Spleen (tissue), 11 donors: ENCODE measurements around the gene GRIN2C. TPM values are rescaled to one million over a fixed set of nuclear protein-coding genes. Genes with fewer than 3 reads are reported as not detected.

Experiments
- DNase-seq: peaks from one replicate; pipeline ENCODE4 v3.0.0-alpha.2; 2020
- H3K27ac ChIP-seq, 8 donors: fragments of 200-600 bp; sonication (generic) in 7 of 8; 1 replicate in 4 of 8; 2 replicates in 4 of 8; pipeline versions ENCODE4 v1.5.0 to v1.8.0; 2016 to 2021; ENCODE audit warnings: inconsistent platforms in 4 of 8, mild to moderate bottlenecking in 4 of 8, moderate library complexity in 1 of 8
- H3K27me3 ChIP-seq, 7 donors: fragments of 200-600 bp; sonication (generic) in 6 of 7; replicated peaks in 1 of 7; 1 replicate in 4 of 7; 2 replicates in 3 of 7; pipeline versions ENCODE4 v1.5.0 to v1.8.0; 2016 to 2021; ENCODE audit warnings: inconsistent platforms in 3 of 7, mild to moderate bottlenecking in 1 of 7
- H3K36me3 ChIP-seq, 6 donors: fragments of 200-600 bp; sonication (generic) in 5 of 6; 1 replicate in 4 of 6; 2 replicates in 2 of 6; pipeline versions ENCODE4 v1.5.0 to v1.8.0; 2016 to 2021; ENCODE audit warnings: inconsistent platforms in 2 of 6
- H3K4me1 ChIP-seq, 6 donors: fragments of 200-600 bp; sonication (generic) in 5 of 6; 1 replicate in 3 of 6; 2 replicates in 3 of 6; pipeline versions ENCODE4 v1.5.0 to v1.8.0; 2016 to 2021; ENCODE audit warnings: inconsistent platforms in 3 of 6
- H3K4me3 ChIP-seq, 8 donors: fragments of 200-600 bp; sonication (generic) in 7 of 8; 1 replicate in 4 of 8; 2 replicates in 4 of 8; pipeline versions ENCODE4 v1.5.0 to v1.8.0; 2016 to 2021; ENCODE audit warnings: inconsistent platforms in 4 of 8, mild to moderate bottlenecking in 4 of 8, moderate library complexity in 2 of 8
- H3K9me3 ChIP-seq, 8 donors: fragments of 200-600 bp; sonication (generic) in 7 of 8; 1 replicate in 4 of 8; 2 replicates in 4 of 8; pipeline versions ENCODE4 v1.5.0 to v1.8.0; 2016 to 2021; ENCODE audit warnings: inconsistent platforms in 4 of 8
- POLR2A ChIP-seq, 3 donors: fragments of 450-650 bp; IDR thresholded peaks; one replicate each; pipeline ENCODE4 v1.5.1; 2017; ENCODE audit warnings: antibody characterized with exemption in 3 of 3, mild to moderate bottlenecking in 1 of 3
- POLR2AphosphoS5 ChIP-seq, 3 donors: sonication (generic); formaldehyde crosslinking; IDR thresholded peaks; one replicate each; pipeline ENCODE4 v1.5.1; 2017; ENCODE audit warnings: antibody characterized with exemption in 3 of 3
- WGBS, 5 donors: extraction: QIAGEN DNeasy Blood & Tissue Kit in 3 of 5; methylation state at CpG; one replicate each; pipeline versions ENCODE4 v1.1.5 to v1.1.7; 2013 to 2018; 5-methylcytosine and 5-hydroxymethylcytosine counted together
- intact Hi-C: fragments of 100-400 bp; cut with DNase I; formaldehyde crosslinking; loops from one replicate; pipeline ENCODE4 v1.15.0; 2023; ENCODE audit warnings: low total_unique reads
- polyA plus RNA-seq, 3 donors: library from polyadenylated mRNA; stranded (reverse); fragments of 200-250 nt; gene quantifications; one replicate each; pipeline ENCODE4 v1.2.1, GENCODE V29; 2013
- total RNA-seq, 7 donors: library from RNA; depleted of rRNA in 3 of 7; stranded (reverse); fragments of >200 nt in 3 of 7; fragmentation: NEBNext Ultra II Directional in 4 of 7; extraction: Animal tissue kit (Norgen Biotek cat#: 25700) in 4 of 7; gene quantifications; one replicate each; pipeline versions ENCODE4 v1.1.0 to v1.2.1, GENCODE V29; 2016 to 2021
- TF ChIP-seq, protein P1 (sequence below), 11 experiments: fragments of 200-600 bp in 7 of 11; fragments of 450-650 bp in 4 of 11; sonication (generic) in 4 of 11; IDR thresholded peaks in 8 of 11; conservative IDR thresholded peaks in 3 of 11; 1 replicate in 7 of 11; 2 replicates in 4 of 11; pipeline versions ENCODE4 v1.4.0 to v1.8.0; 2016 to 2021; ENCODE audit warnings: antibody characterized with exemption in 11 of 11, inconsistent platforms in 4 of 11, mild to moderate bottlenecking in 1 of 11
- donor health status: healthy with polysubstance abuse.
- donor health status: DM: no; HTN: no; CAD: no; lungs with moderate emphysema.
- donor health status: DM: no; HTN: no; CAD: no.
- donor health status: Bipolar disorder and iron deficiency.
- donor health status: healthy.
- donor health status: DM: no; HTN: no; CAD: no.
- donor health status: DM: yes; HTN: yes; CAD: no.

Gene GRIN2C
- total and polyA plus RNA-seq, 10 donors: 0.02 to 1.5 (median 0.20) TPM; not detected in 4

DNA sequence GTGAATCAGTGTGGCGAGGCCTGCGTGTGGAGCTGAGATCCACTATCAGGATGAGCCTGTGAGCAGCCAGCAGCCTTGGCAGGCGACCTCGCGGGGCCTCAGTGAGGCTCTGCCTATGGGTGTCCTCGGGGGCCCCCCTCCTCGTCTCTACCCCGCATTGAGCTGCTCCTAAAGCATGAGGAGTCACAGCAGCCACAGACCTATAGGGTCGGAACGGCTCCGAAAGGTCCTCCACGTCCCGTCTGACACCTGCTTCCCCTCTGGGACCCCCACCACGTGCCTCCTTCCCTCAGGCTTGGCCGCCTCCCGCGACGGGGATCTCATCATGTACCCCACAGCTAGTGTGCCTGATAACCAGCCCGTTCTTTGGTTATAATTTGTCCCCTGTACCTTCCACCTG is 28.8 kb downstream of the GRIN2C start:
- intact Hi-C loops: no loop called here
- Histone ChIP-seq H3K4me1 (peaks cover 0 to 47% (median 28%) of the 10 kb centered on the region in 6 donors), H3K36me3 (peaks cover 0 to 67% (median 8%) of the 10 kb centered on the region in 6 donors), H3K27ac (peak overlapping the region in 1 of 8 donors; percentile 37), H3K4me3 (no peak overlapping the region), H3K9me3 (no peaks in the 10 kb centered on the region), H3K27me3 (no peaks in the 10 kb centered on the region)
- no peak for TF ChIP-seq POLR2AphosphoS5 (IDR thresholded peaks at IDR 0.05)
- TF ChIP-seq, protein P1, sequence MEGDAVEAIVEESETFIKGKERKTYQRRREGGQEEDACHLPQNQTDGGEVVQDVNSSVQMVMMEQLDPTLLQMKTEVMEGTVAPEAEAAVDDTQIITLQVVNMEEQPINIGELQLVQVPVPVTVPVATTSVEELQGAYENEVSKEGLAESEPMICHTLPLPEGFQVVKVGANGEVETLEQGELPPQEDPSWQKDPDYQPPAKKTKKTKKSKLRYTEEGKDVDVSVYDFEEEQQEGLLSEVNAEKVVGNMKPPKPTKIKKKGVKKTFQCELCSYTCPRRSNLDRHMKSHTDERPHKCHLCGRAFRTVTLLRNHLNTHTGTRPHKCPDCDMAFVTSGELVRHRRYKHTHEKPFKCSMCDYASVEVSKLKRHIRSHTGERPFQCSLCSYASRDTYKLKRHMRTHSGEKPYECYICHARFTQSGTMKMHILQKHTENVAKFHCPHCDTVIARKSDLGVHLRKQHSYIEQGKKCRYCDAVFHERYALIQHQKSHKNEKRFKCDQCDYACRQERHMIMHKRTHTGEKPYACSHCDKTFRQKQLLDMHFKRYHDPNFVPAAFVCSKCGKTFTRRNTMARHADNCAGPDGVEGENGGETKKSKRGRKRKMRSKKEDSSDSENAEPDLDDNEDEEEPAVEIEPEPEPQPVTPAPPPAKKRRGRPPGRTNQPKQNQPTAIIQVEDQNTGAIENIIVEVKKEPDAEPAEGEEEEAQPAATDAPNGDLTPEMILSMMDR (IDR thresholded peaks at IDR 0.05 in 8 of 11, conservative IDR thresholded peaks at IDR 0.05 in 3 of 11): no peak
- TF ChIP-seq POLR2A (IDR thresholded peaks at IDR 0.05): no peak
- WGBS, 5 donors: 88 to 95% (median 92%) methylated on average over 19 of the region's 19 CpGs
- no peak for DNase-seq

DNA sequence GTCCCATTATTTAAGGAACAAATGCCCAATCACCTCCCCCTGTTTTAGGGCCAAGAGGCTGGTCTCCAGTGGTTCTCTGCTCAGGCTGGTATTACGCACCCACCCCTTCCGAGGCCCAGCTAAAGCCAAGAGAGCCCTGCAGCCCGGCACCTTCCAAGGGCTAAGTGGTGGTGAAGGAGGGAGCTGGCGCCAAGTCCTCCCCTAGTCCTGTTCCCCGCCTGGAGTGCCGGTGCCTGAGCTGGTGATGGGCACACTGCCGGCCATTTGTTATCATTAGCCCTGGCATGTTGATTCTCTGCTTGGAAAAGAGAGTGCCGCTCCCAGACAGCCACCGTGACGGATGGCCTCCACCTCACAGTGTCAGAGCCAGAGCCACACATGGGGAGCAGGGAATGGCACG is 31.9 kb downstream of the GRIN2C start:
- H3K27ac ChIP-seq: no peak overlapping the region
- 85 to 99% (median 97%) methylated on average over 7 to 11 of the region's 11 CpGs for WGBS, 5 donors
- no peaks in the 10 kb centered on the region for H3K27me3 ChIP-seq
- peaks cover 0 to 22% (median 8%) of the 10 kb centered on the region in 6 donors for H3K4me1 ChIP-seq
- no peak for DNase-seq
- H3K36me3 ChIP-seq: peaks cover 0 to 78% (median 9%) of the 10 kb centered on the region in 6 donors
- H3K9me3 ChIP-seq: no peaks in the 10 kb centered on the region
- intact Hi-C loops: no loop called here
- H3K4me3 ChIP-seq: no peak overlapping the region
- TF ChIP-seq POLR2A (IDR thresholded peaks at IDR 0.05) (no peak), POLR2AphosphoS5 (IDR thresholded peaks at IDR 0.05) (no peak)
- TF ChIP-seq, protein P1 (IDR thresholded peaks at IDR 0.05 in 8 of 11, conservative IDR thresholded peaks at IDR 0.05 in 3 of 11): no peak

DNA sequence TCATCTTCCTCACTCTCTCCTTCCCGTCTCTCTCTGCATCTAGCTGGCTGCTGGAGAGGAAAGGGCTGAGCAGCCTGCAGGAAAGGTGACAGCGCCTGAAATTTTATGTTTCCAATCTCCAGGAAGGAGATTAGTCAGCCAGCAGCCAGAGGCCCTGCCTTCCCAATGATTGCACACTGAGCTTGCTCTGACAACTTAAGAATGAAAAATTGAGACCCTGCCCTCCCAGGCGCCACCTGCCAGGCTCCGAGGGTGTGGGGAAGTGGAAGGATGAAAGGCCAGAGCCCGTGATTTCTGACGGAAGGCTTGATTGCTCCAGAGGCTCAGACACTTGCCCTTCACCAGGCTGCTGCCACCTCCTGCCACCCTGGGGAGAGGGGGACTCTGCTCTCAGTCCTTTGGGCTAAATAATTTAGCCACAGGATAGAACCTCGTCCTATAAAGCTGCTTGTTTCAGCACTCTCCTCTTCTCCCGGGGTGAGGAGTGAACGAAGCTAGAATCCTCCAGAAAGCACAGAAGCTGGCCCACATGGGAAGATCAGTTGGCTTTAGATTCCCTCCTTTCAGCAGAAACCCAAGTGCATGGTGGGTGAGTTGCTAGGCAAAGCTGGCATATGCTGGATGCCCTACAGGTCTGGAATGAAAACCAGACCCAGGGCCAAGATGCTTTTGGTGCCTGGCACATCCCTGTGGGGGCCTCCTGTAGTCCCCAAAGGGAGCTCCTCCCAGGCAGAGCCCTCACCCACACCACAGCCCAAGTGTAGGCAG is 33.5 kb downstream of the GRIN2C start:
- Histone ChIP-seq H3K36me3 (peaks cover 0 to 95% (median 14%) of the 10 kb centered on the region in 6 donors), H3K4me3 (no peak overlapping the region), H3K4me1 (peaks cover 0 to 10% (median 0%) of the 10 kb centered on the region in 6 donors), H3K27me3 (no peaks in the 10 kb centered on the region), H3K27ac (no peak overlapping the region), H3K9me3 (no peaks in the 10 kb centered on the region)
- intact Hi-C loops: no loop called here
- 76 to 94% (median 89%) methylated on average over 9 of the region's 9 CpGs for WGBS, 5 donors
- DNase-seq: no peak
- TF ChIP-seq POLR2A (IDR thresholded peaks at IDR 0.05): no peak
- TF ChIP-seq, protein P1 (IDR thresholded peaks at IDR 0.05 in 8 of 11, conservative IDR thresholded peaks at IDR 0.05 in 3 of 11): no peak
- TF ChIP-seq POLR2AphosphoS5 (IDR thresholded peaks at IDR 0.05): no peak

DNA sequence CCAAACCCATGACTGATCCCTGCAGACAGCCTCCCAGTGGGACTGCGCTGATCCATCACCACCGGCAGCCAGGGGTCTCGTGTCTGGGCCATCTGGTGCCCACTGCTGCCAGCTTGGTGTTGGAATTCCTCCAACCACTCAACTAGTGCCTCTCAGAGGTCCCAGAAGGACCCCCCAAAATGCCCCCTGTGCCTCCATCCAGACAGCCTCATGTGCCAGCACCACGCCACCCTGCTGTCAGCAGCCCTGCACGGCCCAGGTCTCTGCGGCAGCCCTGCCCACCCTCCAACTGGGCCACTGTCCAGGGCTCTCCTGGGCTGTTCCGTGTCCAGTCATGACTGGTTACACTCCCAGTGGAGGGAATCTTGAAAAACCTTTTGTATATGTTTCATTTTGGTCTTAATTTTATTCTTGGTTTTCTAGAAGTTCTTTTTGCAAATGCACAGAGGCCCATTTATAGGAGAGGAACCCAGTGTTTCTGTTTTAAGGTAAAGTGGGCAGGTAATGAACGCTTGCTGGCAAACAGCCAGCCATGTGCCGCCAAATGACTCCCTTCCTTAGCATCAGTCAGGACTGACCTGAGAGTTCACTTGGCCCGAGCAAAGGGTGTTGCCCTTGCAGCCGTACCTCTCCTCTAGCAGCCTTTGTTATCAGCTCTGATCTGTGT is 34.6 kb downstream of the GRIN2C start:
- intact Hi-C loops: no loop called here
- WGBS, 5 donors: 86 to 94% (median 93%) methylated on average over 7 to 11 of the region's 11 CpGs
- Histone ChIP-seq H3K36me3 (peaks cover 0 to 95% (median 22%) of the 10 kb centered on the region in 6 donors), H3K9me3 (no peaks in the 10 kb centered on the region), H3K27ac (no peak overlapping the region), H3K4me1 (peaks cover 0 to 5% (median 0%) of the 10 kb centered on the region in 6 donors), H3K4me3 (no peak overlapping the region), H3K27me3 (no peaks in the 10 kb centered on the region)
- no peak for DNase-seq
- TF ChIP-seq POLR2A (IDR thresholded peaks at IDR 0.05) (no peak), POLR2AphosphoS5 (IDR thresholded peaks at IDR 0.05) (no peak)
- TF ChIP-seq, protein P1 (IDR thresholded peaks at IDR 0.05 in 8 of 11, conservative IDR thresholded peaks at IDR 0.05 in 3 of 11): no peak
